Neural cell (in vitro differentiated cells): Measurements from ENCODE around the gene C16orf96. TPM values are rescaled to one million over a fixed set of nuclear protein-coding genes. Genes with fewer than 3 reads are reported as not detected.

Source experiments
- H2AFZ ChIP-seq: fragments of 200-600, 300-800 bp; sonication (generic), shearing (Covaris generic); 2 replicates; pipeline ENCODE4 v1.6.0; 2014; ENCODE audit warnings: low read depth, mild to moderate bottlenecking, antibody characterized with exemption, low read length, moderate library complexity
- H3F3A ChIP-seq: fragments of 200-600 bp; shearing (Covaris generic); 2 replicates; pipeline ENCODE4 v1.6.1; 2016; ENCODE audit warnings: mild to moderate bottlenecking, moderate library complexity, mixed read lengths, antibody characterized with exemption, low read length; ENCODE audit not compliant: insufficient read depth, poor library complexity, severe bottlenecking
- H3K27ac ChIP-seq: fragments of 200-600, 300-800 bp; sonication (generic), shearing (Covaris generic); 2 replicates; pipeline ENCODE4 v1.5.1; 2014; ENCODE audit warnings: mild to moderate bottlenecking, low read length, moderate library complexity
- H3K27me3 ChIP-seq: fragments of 300-800, 200-600 bp; sonication (generic), shearing (Covaris generic); 2 replicates; pipeline ENCODE4 v1.6.0; 2014; ENCODE audit warnings: mild to moderate bottlenecking, low read depth, low read length, moderate library complexity; ENCODE audit not compliant: insufficient read depth
- H3K36me3 ChIP-seq: fragments of 300-800, 200-600 bp; sonication (generic), shearing (Covaris generic); 2 replicates; pipeline ENCODE4 v1.5.1; 2014; ENCODE audit warnings: mild to moderate bottlenecking, antibody characterized with exemption, low read length, moderate library complexity; ENCODE audit not compliant: insufficient read depth
- H3K4me2 ChIP-seq: fragments of 300-800, 200-600 bp; sonication (generic), shearing (Covaris generic); 2 replicates; pipeline ENCODE4 v1.6.0; 2014; ENCODE audit warnings: mild to moderate bottlenecking, low read length
- H3K4me3 ChIP-seq: fragments of 300-800, 200-600 bp; sonication (generic), shearing (Covaris generic); 2 replicates; pipeline ENCODE4 v1.5.1; 2014; ENCODE audit warnings: mild to moderate bottlenecking, low read length, moderate library complexity
- H3K79me2 ChIP-seq: fragments of 200-600 bp; shearing (Covaris generic); replicated peaks from 2 replicates; pipeline ENCODE4 v1.6.0; 2014; ENCODE audit warnings: mild to moderate bottlenecking, low read length, moderate library complexity; ENCODE audit not compliant: insufficient read depth
- H3K9ac ChIP-seq: fragments of 300-800, 200-600 bp; sonication (generic), shearing (Covaris generic); 2 replicates; pipeline ENCODE4 v1.6.1; 2016; ENCODE audit warnings: mild to moderate bottlenecking, low read length, mixed read lengths
- H3K9me2 ChIP-seq: fragments of 200-600 bp; shearing (Covaris generic); 2 replicates; pipeline ENCODE4 v1.6.1; 2016; ENCODE audit warnings: mild to moderate bottlenecking, low read length, mixed read lengths; ENCODE audit not compliant: insufficient read depth
- H3K9me3 ChIP-seq: fragments of 200-600, 300-800 bp; sonication (generic), shearing (Covaris generic); 2 replicates; pipeline ENCODE4 v1.6.1; 2016; ENCODE audit warnings: mild to moderate bottlenecking, mixed run types, low read length, moderate library complexity, mixed read lengths
- H4K20me1 ChIP-seq: fragments of 200-600 bp; shearing (Covaris generic); 2 replicates; pipeline ENCODE4 v1.6.1; 2016; ENCODE audit warnings: mild to moderate bottlenecking, mixed run types; ENCODE audit not compliant: insufficient read depth
- EP300 ChIP-seq: fragments of 450-650 bp; conservative IDR thresholded peaks from 2 replicates; pipeline ENCODE4 v1.6.1; 2014; ENCODE audit warnings: antibody characterized with exemption, mild to moderate bottlenecking, moderate library complexity; ENCODE audit not compliant: poor library complexity, severe bottlenecking
- EZH2 ChIP-seq: fragments of 200-600, 300-800 bp; shearing (Covaris generic), sonication (generic); IDR thresholded peaks from 2 replicates; pipeline ENCODE4 v1.6.1; 2014; ENCODE audit warnings: antibody characterized with exemption, low read length, borderline replicate concordance, mild to moderate bottlenecking; ENCODE audit not compliant: insufficient read depth, poor library complexity, severe bottlenecking
- MXI1 ChIP-seq: fragments of 450-650 bp; conservative IDR thresholded peaks from 2 replicates; pipeline ENCODE4 v1.6.1; 2014; ENCODE audit warnings: antibody characterized with exemption, mild to moderate bottlenecking; ENCODE audit not compliant: poor library complexity, severe bottlenecking
- POLR2AphosphoS5 ChIP-seq: IDR thresholded peaks from 2 replicates; pipeline ENCODE4 v1.6.1; 2012
- RAD21 ChIP-seq: fragments of 450-650 bp; conservative IDR thresholded peaks from 2 replicates; pipeline ENCODE4 v1.6.1; 2014; ENCODE audit warnings: antibody characterized with exemption, mild to moderate bottlenecking, moderate library complexity
- SMC3 ChIP-seq: fragments of 450-650 bp; conservative IDR thresholded peaks from 2 replicates; pipeline ENCODE4 v1.6.1; 2014; ENCODE audit warnings: antibody characterized with exemption, mild to moderate bottlenecking, moderate library complexity; ENCODE audit not compliant: poor library complexity
- TAF1 ChIP-seq: IDR thresholded peaks from 2 replicates; pipeline ENCODE4 v1.6.1; 2012; ENCODE audit warnings: low read depth
- polyA plus RNA-seq: library from polyadenylated mRNA; depleted of rRNA; stranded (reverse); fragments of >200 nt; gene quantifications from 2 replicates; pipeline ENCODE4 v1.2.3, GENCODE V29; 2014
- TF ChIP-seq, protein P1 (sequence below): IDR thresholded peaks from 2 replicates; pipeline ENCODE4 v1.6.1; 2012; ENCODE audit warnings: borderline replicate concordance
- TF ChIP-seq, protein P2 (sequence below): fragments of 450-650 bp; IDR thresholded peaks from 2 replicates; pipeline ENCODE4 v1.5.1; 2014; ENCODE audit warnings: antibody characterized with exemption, mild to moderate bottlenecking, moderate library complexity; ENCODE audit not compliant: poor library complexity, severe bottlenecking

The C16orf96 gene
- polyA plus RNA-seq, 1 donor from 2014 or later: 0.21 TPM

DNA sequence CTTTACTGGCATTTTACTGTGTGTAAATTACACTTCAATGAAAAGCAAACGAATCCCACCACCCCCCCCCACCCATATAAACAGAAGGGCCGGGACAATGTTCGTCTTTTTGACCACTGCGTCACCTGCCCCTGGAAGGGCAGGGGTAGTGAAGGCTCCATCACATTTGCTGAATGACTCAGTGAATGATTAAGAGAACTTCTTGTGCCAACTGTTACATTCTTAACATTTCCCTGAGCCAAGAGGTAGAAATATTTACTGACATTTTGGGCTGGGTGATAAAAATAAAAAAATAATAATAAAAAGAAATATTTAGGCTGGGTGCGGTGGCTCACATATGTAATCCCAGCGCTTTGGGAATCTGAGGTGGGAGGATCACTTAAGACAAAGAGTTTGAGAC, 24.1 kb downstream of the C16orf96 start:
- no peaks in the 10 kb centered on the region for H3K36me3 ChIP-seq
- no peak overlapping the region for H3K4me3 ChIP-seq
- H2AFZ ChIP-seq: no peak overlapping the region
- H3K27ac ChIP-seq: no peak overlapping the region
- H3K9me2 ChIP-seq: no peaks in the 10 kb centered on the region
- TF ChIP-seq, protein P1, sequence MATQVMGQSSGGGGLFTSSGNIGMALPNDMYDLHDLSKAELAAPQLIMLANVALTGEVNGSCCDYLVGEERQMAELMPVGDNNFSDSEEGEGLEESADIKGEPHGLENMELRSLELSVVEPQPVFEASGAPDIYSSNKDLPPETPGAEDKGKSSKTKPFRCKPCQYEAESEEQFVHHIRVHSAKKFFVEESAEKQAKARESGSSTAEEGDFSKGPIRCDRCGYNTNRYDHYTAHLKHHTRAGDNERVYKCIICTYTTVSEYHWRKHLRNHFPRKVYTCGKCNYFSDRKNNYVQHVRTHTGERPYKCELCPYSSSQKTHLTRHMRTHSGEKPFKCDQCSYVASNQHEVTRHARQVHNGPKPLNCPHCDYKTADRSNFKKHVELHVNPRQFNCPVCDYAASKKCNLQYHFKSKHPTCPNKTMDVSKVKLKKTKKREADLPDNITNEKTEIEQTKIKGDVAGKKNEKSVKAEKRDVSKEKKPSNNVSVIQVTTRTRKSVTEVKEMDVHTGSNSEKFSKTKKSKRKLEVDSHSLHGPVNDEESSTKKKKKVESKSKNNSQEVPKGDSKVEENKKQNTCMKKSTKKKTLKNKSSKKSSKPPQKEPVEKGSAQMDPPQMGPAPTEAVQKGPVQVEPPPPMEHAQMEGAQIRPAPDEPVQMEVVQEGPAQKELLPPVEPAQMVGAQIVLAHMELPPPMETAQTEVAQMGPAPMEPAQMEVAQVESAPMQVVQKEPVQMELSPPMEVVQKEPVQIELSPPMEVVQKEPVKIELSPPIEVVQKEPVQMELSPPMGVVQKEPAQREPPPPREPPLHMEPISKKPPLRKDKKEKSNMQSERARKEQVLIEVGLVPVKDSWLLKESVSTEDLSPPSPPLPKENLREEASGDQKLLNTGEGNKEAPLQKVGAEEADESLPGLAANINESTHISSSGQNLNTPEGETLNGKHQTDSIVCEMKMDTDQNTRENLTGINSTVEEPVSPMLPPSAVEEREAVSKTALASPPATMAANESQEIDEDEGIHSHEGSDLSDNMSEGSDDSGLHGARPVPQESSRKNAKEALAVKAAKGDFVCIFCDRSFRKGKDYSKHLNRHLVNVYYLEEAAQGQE: no peak
- TF ChIP-seq TAF1 (no peak), POLR2AphosphoS5 (no peak), MXI1 (no peak), RAD21 (no peak), EZH2 (no peak), SMC3 (no peak), EP300 (no peak)
- TF ChIP-seq, protein P2, sequence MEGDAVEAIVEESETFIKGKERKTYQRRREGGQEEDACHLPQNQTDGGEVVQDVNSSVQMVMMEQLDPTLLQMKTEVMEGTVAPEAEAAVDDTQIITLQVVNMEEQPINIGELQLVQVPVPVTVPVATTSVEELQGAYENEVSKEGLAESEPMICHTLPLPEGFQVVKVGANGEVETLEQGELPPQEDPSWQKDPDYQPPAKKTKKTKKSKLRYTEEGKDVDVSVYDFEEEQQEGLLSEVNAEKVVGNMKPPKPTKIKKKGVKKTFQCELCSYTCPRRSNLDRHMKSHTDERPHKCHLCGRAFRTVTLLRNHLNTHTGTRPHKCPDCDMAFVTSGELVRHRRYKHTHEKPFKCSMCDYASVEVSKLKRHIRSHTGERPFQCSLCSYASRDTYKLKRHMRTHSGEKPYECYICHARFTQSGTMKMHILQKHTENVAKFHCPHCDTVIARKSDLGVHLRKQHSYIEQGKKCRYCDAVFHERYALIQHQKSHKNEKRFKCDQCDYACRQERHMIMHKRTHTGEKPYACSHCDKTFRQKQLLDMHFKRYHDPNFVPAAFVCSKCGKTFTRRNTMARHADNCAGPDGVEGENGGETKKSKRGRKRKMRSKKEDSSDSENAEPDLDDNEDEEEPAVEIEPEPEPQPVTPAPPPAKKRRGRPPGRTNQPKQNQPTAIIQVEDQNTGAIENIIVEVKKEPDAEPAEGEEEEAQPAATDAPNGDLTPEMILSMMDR: no peak
- H3K79me2 ChIP-seq: no peaks in the 10 kb centered on the region
- H3K9me3 ChIP-seq: no peaks in the 10 kb centered on the region
- H3K4me2 ChIP-seq: no peak overlapping the region
- H3F3A ChIP-seq: no peaks in the 10 kb centered on the region
- no peak overlapping the region for H3K9ac ChIP-seq
- H3K27me3 ChIP-seq: no peaks in the 10 kb centered on the region
- no peaks in the 10 kb centered on the region for H4K20me1 ChIP-seq

DNA sequence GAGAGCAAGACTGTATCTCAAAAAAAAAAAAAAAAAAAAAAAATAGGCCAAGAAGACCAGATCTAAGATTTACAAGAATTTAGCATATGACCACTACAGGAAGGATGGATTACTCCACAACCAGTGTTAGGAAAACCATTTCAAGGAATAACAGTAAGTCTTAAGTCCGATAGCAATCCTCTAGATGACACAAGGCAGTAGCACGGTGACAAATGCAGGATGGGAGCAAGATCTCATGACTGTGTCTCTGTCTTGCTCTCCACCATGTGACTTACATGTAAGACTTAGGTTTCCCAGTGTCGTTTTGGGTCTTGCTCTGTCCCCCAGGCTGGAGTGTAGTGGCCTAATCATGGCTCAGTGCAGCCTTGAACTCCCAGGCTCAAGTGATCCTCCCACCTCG, 27.8 kb downstream of the C16orf96 start:
- Histone ChIP-seq H2AFZ (no peak overlapping the region), H3K79me2 (no peaks in the 10 kb centered on the region)
- TF ChIP-seq, protein P1: no peak
- TF ChIP-seq EP300 (no peak), EZH2 (no peak), SMC3 (no peak), RAD21 (no peak), TAF1 (no peak), POLR2AphosphoS5 (no peak), MXI1 (no peak)
- TF ChIP-seq, protein P2: no peak

More for the DNA sequence above, 27.8 kb downstream of the C16orf96 start:
- Histone ChIP-seq H3K9me2 (no peaks in the 10 kb centered on the region), H3K9me3 (no peaks in the 10 kb centered on the region), H3K4me2 (no peak overlapping the region), H3K36me3 (no peaks in the 10 kb centered on the region), H4K20me1 (no peaks in the 10 kb centered on the region), H3K27ac (no peak overlapping the region), H3K4me3 (no peak overlapping the region), H3F3A (no peaks in the 10 kb centered on the region), H3K27me3 (no peaks in the 10 kb centered on the region), H3K9ac (no peak overlapping the region)
